GM12801 (cell line): ENCODE data around the gene SLC49A4.

Source experiments
- CTCF ChIP-seq: IDR thresholded peaks from one replicate; pipeline ENCODE4 v1.5.1; 2011; ENCODE audit warnings: control low read depth; ENCODE audit not compliant: insufficient read length; ENCODE audit errors: extremely low read depth

Gene SLC49A4

GRCh38 chr3:122919291-122919610, 124.4 kb downstream of the SLC49A4 start:
- no peak for TF ChIP-seq CTCF

- no peak for TF ChIP-seq CTCF
Measured at GRCh38 chr3:122920986-122921385, 126.1 kb downstream of the SLC49A4 start.

- TF ChIP-seq CTCF: no peak
Measured at GRCh38 chr3:122921791-122922651, 127.2 kb downstream of the SLC49A4 start.

GRCh38 chr3:122923611-122924010, 128.7 kb downstream of the SLC49A4 start:
- no peak for TF ChIP-seq CTCF

GRCh38 chr3:122924056-122924455, 129.2 kb downstream of the SLC49A4 start:
- no peak for TF ChIP-seq CTCF

GRCh38 chr3:122925756-122926155, 130.9 kb downstream of the SLC49A4 start:
- no peak for TF ChIP-seq CTCF

GRCh38 chr3:122926322-122926721, 131.5 kb downstream of the SLC49A4 start:
- no peak for TF ChIP-seq CTCF
